GM19193 (cell line): ENCODE data around the gene DEFB118.

Experiments
- POLR2A ChIP-seq: IDR thresholded peaks from 4 replicates; pipeline ENCODE4 v1.6.1; 2011; ENCODE audit not compliant: insufficient read depth, insufficient read length; ENCODE audit errors: extremely low read depth

The DEFB118 gene

GRCh38 chr20:31368301-31368700, at the start of gene DEFB118:
Gene DEFB118 (plus strand): TSS chr20:31368601. CDS start chr20:31368651, 50 bp downstream.
- TF ChIP-seq POLR2A, result no peak

GRCh38 chr20:31322504-31322903, 45.9 kb upstream of the DEFB118 start:
- no peak for TF ChIP-seq POLR2A

- no peak for TF ChIP-seq POLR2A
Observed at GRCh38 chr20:31330893-31331292, 37.5 kb upstream of the DEFB118 start.

- no peak for TF ChIP-seq POLR2A
Observed at GRCh38 chr20:31341470-31341869, 26.9 kb upstream of the DEFB118 start.

GRCh38 chr20:31355981-31356380, 12.4 kb upstream of the DEFB118 start:
- TF ChIP-seq POLR2A, result no peak

- no peak for TF ChIP-seq POLR2A
Observed at GRCh38 chr20:31363295-31363694, 5.1 kb upstream of the DEFB118 start.

- no peak for TF ChIP-seq POLR2A
Observed at GRCh38 chr20:31374346-31374745, 5.9 kb downstream of the DEFB118 start.

GRCh38 chr20:31390490-31390889, 22.1 kb downstream of the DEFB118 start, which contains the start of gene DEFB119:
Gene DEFB119 (minus strand): TSS chr20:31390590. CDS start chr20:31390483, 107 bp downstream.
- no peak for TF ChIP-seq POLR2A

- TF ChIP-seq POLR2A, result no peak
Observed at GRCh38 chr20:31392836-31393235, 24.4 kb downstream of the DEFB118 start.

GRCh38 chr20:31394900-31395299, 26.5 kb downstream of the DEFB118 start:
- no peak for TF ChIP-seq POLR2A

GRCh38 chr20:31403886-31404285, 35.5 kb downstream of the DEFB118 start:
- TF ChIP-seq POLR2A, result no peak

- no peak for TF ChIP-seq POLR2A
Observed at GRCh38 chr20:31406115-31406514, 37.7 kb downstream of the DEFB118 start, which contains the start of gene DEFB121. Gene DEFB121 (minus strand): TSS chr20:31406215. CDS start chr20:31406152, 63 bp downstream.

- no peak for TF ChIP-seq POLR2A
Observed at GRCh38 chr20:31410011-31410410, 41.6 kb downstream of the DEFB118 start.

GRCh38 chr20:31414381-31414780, 46.0 kb downstream of the DEFB118 start:
- no peak for TF ChIP-seq POLR2A

GRCh38 chr20:31415653-31416052, 47.3 kb downstream of the DEFB118 start:
- no peak for TF ChIP-seq POLR2A

- no peak for TF ChIP-seq POLR2A
Observed at GRCh38 chr20:31418307-31418706, 49.9 kb downstream of the DEFB118 start.
